Left renal cortex interstitium (tissue), 4 donors: Measurements from ENCODE around the gene C1QTNF12. TPM values are rescaled to one million over a fixed set of nuclear protein-coding genes. Genes with fewer than 3 reads are reported as not detected.
"Not testable (repeated sequence)": the region's sequence is repeated elsewhere in the genome, so short reads cannot be mapped to it uniquely, and the experiment has no call there.

Experiments used
- DNase-seq, 4 donors: peaks; one replicate each; pipeline ENCODE4 v3.0.0-alpha.2; 2013; ENCODE audit warnings: low read depth in 4 of 4, low spot score in 2 of 4, missing footprints in 1 of 4
- polyA plus RNA-seq, 4 donors: library from polyadenylated mRNA; unstranded; fragments of 120-200 nt; gene quantifications; one replicate each; pipeline ENCODE4 v1.2.1, GENCODE V29; 2013; ENCODE audit not compliant: insufficient read length in 4 of 4

C1QTNF12 gene
- polyA plus RNA-seq, 4 donors: 7.2 to 17.3 (median 14.9) TPM

DNA sequence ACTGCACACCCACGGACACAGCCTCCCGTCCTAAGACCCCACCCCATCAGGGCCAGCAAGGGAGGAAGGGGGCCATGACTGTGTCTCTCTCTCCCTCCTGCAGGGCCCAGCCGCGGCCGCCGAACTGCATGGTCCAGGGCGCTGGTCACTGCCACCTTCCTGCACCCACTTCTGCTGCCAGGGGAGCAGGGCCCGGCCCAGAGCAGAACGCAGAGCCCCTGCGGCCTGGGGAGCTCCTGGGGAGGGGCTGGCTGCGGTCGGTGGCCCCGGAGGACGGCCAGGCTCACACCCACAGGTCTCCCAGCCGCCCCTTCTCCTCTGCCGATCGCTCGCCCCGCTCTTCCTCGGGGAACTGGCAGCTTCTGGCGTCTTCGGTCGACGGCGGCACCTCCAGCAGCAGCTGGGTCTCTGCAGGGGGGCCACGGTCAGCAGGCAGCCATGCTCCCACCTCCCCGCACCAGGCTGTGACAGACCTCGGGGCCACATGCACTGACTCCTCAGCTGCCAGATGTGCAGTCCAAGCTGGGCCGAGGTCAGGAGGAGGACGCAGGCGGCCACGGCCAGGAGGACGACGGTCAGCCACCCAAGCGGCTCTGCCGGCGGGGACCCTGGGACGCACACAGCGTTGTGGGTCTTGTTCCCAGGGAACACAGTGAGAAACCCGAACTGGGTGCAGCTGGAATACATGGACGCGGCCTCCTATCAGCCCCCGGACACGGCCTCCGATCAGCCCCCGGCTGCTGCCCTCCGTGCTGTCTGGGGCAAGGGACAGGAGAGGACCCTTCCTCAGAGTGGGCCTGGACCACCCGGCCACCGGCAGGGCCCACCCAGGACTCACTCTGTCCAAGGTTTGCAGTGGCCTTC is 42.7 kb downstream of the C1QTNF12 start:
- DNase-seq: no peak

DNA sequence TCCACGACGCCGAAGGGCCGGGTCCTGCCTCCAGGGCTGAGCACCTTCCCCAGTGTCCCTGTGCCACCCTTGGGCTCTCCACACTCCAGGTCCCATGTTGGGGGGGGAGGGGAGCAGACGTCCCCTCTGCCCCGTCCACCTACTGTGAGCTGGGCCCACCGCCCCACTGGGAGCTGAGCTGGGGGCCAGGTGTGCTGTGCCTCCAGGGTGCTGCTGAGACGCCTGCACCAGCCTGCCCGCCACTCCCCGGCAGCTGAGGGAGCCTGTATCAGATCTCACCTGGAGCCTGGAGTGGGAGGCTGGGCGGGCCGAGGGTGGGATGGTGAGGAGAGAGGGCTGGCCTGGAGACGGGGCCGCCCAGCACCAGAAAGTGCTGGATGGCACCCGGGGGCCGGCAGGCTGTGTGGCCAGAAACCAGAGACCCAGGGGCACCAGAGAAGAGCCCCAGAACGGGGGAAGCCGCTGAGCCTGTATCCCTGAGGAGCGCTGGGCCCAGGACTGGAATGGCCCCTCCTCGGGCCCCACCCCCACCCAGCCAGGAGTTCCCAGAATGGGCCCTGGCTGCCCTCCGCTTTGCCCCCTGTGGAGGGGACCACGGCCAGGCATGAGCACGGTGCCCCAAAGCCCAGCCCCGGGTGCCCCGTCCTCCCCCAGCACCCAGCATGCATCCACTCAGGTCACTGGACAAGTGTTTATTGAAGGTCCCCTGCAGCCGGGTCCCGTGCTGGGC is 43.5 kb downstream of the C1QTNF12 start:
- DNase-seq: no peak

DNA sequence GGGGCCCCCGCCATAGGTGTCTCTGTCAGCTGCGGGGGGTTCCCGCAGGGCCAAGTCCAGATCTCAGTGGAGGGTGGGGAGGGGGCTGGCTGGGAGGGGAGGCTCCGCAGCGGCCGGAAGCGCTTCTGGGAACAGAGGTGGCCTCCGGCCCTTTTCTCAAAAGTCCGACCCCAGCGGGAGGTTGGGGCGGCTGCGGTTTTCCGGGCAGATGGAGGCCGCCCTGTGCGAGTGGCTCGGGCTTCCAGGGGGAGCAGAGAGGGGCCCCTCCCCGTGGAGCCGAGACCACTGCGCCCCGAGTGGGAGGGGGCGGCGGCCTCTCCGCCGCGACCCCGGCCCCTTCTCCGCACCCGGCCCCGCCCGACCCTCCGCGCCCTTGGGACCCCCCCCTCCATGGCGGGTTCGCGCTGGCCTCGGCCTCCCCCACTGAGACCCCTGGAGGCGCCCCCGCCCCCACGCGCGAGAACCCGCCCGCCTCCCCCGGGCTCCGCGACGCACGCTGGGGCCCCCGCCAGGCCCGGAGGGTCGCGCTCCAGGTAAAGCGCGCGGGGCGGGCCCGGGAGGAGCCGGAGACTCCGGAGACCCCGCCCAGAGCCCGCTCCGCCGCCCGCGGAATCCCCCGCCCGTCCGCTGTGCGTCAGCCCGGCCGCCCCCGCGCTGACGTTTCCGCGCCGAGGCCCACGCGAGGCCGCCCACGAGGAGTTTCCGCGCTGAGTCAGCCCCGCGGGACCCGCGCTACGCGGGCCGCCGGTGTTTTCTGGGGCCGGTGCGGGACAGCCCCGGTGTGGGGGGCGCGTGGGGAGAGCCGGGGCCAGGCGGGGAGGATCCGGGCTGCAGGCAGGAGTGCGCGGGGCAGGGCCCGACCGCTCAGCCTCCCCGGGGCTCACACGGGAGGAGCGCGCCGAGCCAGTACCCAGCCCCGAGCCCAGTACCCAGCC is 45.4 kb downstream of the C1QTNF12 start:
- DNase-seq: no peak

DNA sequence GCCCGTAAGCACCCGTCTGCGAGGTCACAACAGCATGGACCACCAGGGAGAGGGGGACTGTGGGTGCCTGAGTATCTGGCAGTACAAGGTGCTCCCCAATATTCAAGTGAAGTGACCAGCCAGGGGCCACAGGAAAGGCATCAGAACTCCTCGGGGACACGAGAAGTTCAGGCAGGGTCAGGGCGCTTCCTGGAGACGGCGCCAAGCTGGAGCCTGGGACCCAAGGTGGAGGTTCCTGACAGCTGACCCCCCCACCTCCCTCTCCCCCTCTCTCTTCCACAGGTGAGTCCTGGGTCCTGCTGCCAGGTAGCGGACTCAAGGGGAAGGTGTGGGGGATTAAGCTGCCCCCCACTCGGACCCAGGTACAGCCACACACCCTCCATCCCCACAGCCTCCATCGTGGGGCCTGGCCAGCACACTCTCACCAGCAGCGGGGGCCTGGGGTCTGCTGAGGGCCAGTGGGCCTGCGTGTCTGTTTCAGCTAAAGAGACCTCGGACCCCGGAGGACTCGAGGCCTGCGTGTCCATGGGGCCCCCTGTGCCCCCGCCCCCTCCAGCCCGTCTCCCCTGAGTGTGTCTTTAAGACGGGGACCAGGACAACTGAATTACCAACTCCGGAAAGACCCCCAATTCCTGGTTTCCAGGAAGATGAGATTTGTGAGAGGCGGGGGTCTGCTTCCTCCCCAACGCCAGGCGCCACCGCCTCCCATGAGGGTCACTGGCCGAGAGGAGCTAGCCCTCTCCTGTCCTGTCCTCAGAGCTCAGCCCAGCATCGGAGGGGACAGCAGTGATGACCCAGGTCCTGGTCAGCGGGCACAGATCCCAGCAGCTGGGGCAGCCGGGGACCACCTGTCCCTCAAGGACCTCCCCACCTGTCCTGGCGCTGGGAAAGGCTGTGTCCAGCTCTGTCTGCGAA is 46.3 kb downstream of the C1QTNF12 start:
- no peak for DNase-seq

DNA sequence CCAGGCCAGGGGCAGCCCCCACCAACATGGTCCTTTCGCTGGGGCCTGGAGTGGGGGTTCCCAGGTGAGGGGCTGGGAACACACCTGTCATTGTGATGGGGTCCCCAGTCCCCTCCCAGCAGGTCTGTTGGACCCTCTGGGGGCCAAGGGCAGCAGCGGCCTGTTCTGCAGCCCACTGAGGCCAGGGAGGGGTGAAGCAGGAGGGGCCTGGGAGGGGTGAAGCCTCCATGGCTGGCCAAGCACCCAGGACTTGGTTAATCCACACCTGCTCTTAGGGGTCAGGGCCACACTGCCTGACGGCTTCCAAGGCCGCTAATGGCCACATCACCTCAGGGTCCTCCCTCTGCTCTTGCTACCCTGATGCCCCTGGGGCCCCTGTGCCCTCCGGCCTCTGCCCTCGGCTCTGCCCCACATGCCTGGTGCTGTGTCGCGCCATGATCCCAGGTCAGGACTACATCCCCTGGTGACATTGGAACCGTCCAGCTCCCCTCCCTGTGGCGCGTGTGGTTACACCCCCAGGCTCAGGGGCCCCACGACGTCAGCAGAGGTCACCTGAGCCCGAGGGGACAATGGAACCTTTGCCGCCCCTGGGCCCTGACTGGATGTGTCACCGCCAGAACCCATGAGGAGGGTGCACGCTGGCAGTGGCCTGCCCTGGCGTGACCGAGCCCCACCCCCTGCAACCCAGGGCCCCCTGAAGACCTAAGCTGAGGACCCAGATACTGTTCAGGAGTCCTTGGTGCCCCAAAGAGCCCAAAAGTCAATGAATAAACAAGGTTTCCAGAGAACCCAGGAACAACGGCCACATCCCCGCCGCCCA is 47.2 kb downstream of the C1QTNF12 start:
- DNase-seq: no peak

DNA sequence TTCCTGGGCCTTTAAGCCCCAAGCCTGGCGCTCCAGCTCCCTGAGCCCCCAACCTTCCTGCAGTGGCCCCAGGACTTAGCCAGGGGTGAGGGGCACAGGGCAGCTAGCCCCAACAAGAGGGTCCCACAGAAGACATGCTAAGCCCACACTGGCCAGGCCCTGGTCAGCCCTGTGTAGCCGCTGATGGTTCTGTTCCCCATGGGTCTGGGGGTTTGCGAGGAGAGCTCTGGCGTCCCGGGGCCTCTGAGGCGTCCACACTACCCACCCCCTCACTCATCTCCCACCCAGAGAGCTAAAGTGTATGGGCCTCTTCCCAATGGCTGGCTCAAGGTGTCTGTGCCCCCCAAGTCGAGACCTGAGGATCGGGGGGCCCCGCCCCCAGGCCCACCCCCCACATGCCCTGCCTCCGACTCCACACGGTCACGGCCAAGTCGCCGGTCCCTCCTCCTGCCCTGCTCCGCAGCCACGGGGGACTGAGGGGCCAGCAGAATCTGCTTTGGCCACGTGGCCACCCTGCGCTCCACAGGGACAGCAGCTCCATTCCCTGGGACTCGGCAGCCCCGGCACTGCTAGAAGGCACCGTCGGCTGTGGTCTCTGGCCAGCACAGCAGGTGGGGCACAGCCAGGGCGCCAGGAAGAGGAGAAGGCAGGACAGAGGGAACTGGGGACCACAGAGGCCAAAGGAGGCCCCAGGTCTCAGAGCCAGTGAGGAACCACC is 47.9 kb downstream of the C1QTNF12 start:
- no peak for DNase-seq

DNA sequence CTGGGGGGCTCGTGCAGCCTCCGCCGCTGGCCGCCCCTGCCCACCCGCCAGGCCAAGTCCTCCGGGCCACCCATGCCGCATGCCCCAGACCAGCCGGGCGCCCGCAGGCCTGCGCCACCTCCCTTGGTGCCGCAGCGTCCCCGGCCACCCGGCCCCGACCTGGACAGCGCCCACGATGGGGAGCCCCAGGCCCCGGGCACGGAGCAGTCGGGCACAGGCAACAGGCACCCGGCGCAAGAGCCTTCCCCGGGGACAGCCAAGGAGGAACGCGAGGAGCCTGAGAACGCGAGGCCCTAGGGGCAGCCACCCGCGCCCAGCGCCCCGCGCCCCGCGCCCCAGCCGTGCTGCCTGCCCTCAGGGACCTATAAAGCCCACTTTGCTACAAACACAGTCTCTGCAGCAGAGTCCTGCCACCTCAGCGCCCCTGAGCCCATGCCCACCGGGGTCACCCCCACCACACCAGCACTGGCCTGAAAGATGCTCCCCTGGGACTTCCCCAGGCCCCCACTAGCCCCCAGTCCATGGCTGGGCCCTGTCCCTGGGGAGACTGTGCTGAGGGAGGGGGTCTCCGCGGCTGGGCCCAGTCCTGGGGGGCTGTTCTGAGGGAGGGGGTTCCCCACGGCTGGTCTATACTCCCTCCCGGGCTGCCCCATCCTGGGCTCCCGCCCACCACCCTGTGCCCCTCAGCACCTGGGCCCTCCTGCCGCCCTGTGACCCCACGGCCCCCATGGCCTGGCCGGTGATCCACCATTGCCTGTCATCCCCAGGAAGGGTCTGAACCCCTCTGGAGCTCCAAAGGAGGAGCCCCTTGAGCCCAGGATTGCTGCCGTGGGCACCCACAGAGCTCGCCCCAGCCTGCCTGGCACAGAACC is 48.7 kb downstream of the C1QTNF12 start:
- DNase-seq: no peak

DNA sequence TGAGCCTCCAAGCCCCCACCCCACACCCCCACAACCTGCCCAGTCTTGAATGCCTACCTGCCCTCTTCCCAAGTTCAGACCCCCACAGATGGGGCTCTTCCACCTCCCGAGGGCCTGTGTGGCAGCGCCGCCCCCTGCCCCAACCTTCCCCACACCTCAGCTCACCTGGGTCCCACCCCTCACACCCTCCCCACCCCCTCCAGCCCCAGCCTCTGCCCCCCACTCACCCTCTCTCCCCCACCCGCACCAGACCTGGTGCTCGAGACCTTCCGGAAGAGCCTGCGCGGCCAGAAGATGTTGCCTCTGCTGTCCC is 49.4 kb downstream of the C1QTNF12 start:
- DNase-seq: no peak

DNA sequence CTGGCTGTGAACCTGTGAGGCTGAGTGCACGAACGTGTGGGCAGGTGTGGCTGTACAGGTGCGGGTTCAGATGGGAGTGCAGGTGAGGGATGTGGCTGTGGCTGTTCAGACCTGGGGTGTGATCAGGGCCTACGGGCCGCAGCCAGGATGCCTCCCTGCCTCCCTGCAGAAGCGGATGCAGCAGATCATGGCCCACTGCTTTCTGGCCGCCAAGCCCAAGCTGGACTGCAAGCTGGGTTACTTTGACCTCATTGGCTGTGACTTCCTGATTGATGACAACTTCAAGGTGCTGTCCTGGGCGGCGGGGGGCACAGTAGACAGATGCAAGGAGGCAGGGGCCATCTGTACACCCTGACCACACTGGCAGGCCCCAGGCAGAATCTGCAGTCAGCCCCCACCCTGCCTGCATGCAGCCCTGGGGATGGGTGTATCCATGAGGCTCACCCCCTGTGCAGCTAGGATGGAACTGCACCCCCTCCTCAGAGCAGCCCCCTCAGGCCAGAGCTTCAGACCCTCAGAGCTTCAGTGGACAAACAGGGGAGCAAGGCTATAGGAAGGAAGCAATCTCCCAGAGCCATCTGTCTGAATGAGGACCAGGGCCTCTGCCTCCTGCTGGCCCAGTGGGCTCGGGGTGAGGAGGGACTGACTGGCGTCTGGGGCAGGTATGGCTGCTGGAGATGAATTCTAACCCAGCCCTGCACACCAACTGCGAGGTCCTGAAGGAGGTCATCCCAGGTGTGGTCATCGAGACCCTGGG is 49.9 kb downstream of the C1QTNF12 start:
- no peak for DNase-seq

DNA sequence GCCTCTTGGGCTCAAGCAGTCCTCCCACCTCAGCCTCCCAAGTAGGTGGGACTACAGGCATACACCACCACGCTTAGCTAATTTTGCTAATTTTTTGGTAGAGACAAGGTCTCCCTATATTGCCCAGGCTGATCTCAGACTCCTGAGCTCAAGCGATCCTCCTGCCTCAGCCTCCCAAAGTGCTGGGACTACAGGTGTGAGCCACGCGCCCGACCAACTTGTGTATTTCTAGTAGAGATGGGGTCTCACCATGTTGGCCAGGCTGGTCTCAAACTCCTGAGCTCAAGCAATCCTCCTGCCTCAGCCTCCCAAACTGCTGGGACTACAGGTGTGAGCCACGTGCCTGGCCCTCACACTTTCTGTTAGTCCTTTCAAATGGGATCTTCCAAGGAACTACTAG is 50.8 kb downstream of the C1QTNF12 start:
- DNase-seq: not testable (repeated sequence)

DNA sequence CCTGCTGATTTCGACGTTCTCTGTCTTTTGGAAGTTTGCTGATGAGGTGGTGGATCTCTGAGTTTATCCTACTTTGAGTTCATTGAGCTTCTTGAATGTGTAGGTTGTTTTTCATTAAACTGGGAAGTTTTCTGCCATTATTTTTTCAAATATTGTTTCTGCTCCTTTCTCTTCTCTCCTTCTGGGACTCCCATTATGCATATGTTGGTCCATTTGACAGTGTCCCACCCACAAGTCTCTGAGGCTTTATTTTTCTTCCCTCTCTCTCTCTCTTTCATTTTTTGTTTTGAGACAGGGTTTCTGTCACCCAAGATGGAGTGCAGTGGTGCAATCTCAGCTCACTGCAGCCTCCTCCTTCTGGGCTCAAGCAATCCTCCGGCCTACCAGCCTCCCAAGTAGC is 51.8 kb downstream of the C1QTNF12 start:
- DNase-seq: no peak

Other genes with a start within 250 kb of the C1QTNF12 start
- 10 to 100 TPM; 15.9 to 41.0 (median 35.2) TPM for gene HES4, start 246.6 kb downstream of the C1QTNF12 start, polyA plus RNA-seq
- 10 to 100 TPM; 12.8 to 19.8 (median 16.2) TPM for gene ISG15, start 233.2 kb downstream of the C1QTNF12 start, polyA plus RNA-seq
- gene AGRN, start 226.6 kb downstream of the C1QTNF12 start, polyA plus RNA-seq: 100 to 1,000 TPM; 176 to 318 (median 282) TPM
- gene RNF223, start 172.4 kb downstream of the C1QTNF12 start, polyA plus RNA-seq: under 1 TPM; 0.32 to 0.78 (median 0.69) TPM
- 10 to 100 TPM in 3 of 4 donors, 1 to 10 TPM in 1; 5.5 to 24.1 (median 14.1) TPM for gene C1orf159, start 130.6 kb downstream of the C1QTNF12 start, polyA plus RNA-seq
- gene TTLL10, start 72.8 kb downstream of the C1QTNF12 start, polyA plus RNA-seq: 1 to 10 TPM in 1 of 4 donors, under 1 TPM in 3; 0.41 to 1.1 (median 0.63) TPM
- gene TNFRSF18, start 40.1 kb downstream of the C1QTNF12 start, polyA plus RNA-seq: under 1 TPM; 0.29 to 0.79 (median 0.53) TPM
- 1 to 10 TPM; 1.7 to 3.1 (median 2.0) TPM for gene TNFRSF4, start 32.6 kb downstream of the C1QTNF12 start, polyA plus RNA-seq
- 100 to 1,000 TPM; 115 to 144 (median 130) TPM for gene SDF4, start 14.7 kb downstream of the C1QTNF12 start, polyA plus RNA-seq
- 10 to 100 TPM; 19.8 to 24.4 (median 21.4) TPM for gene B3GALT6, start 14.5 kb downstream of the C1QTNF12 start, polyA plus RNA-seq
- gene UBE2J2, start 27.1 kb upstream of the C1QTNF12 start, polyA plus RNA-seq: 10 to 100 TPM; 40.9 to 68.6 (median 58.4) TPM
- gene SCNN1D, start 33.7 kb upstream of the C1QTNF12 start, polyA plus RNA-seq: 10 to 100 TPM in 1 of 4 donors, 1 to 10 TPM in 3; 2.4 to 10.2 (median 6.9) TPM
- 10 to 100 TPM; 14.9 to 45.2 (median 33.0) TPM for gene ACAP3, start 61.2 kb upstream of the C1QTNF12 start, polyA plus RNA-seq
- 10 to 100 TPM in 2 of 4 donors, 1 to 10 TPM in 2; 7.3 to 12.4 (median 10.7) TPM for gene PUSL1, start 61.9 kb upstream of the C1QTNF12 start, polyA plus RNA-seq
- 100 to 1,000 TPM in 3 of 4 donors, 10 to 100 TPM in 1; 94.8 to 169 (median 129) TPM for gene INTS11, start 77.9 kb upstream of the C1QTNF12 start, polyA plus RNA-seq
- 10 to 100 TPM; 12.4 to 21.1 (median 17.3) TPM for gene CPTP, start 78.1 kb upstream of the C1QTNF12 start, polyA plus RNA-seq
- gene TAS1R3, start 84.6 kb upstream of the C1QTNF12 start, polyA plus RNA-seq: under 1 TPM; 0.28 to 0.70 (median 0.45) TPM
- gene DVL1, start 102.7 kb upstream of the C1QTNF12 start, polyA plus RNA-seq: 10 to 100 TPM; 24.6 to 52.2 (median 45.6) TPM
- gene MXRA8, start 111.8 kb upstream of the C1QTNF12 start, polyA plus RNA-seq: 100 to 1,000 TPM; 164 to 219 (median 209) TPM
- gene AURKAIP1, start 128.5 kb upstream of the C1QTNF12 start, polyA plus RNA-seq: 100 to 1,000 TPM in 1 of 4 donors, 10 to 100 TPM in 3; 64.4 to 107 (median 84.7) TPM
- 100 to 1,000 TPM; 178 to 392 (median 277) TPM for gene CCNL2, start 152.6 kb upstream of the C1QTNF12 start, polyA plus RNA-seq
- gene MRPL20, start 160.6 kb upstream of the C1QTNF12 start, polyA plus RNA-seq: 100 to 1,000 TPM; 111 to 143 (median 117) TPM
- gene ANKRD65, start 174.6 kb upstream of the C1QTNF12 start, polyA plus RNA-seq: 10 to 100 TPM in 3 of 4 donors, 1 to 10 TPM in 1; 5.1 to 27.6 (median 12.1) TPM
- 100 to 1,000 TPM in 1 of 4 donors, 10 to 100 TPM in 3; 48.3 to 104 (median 66.7) TPM for gene VWA1, start 189.0 kb upstream of the C1QTNF12 start, polyA plus RNA-seq
- 1 to 10 TPM; 2.6 to 3.7 (median 2.9) TPM for gene ATAD3C, start 203.0 kb upstream of the C1QTNF12 start, polyA plus RNA-seq
- 10 to 100 TPM in 3 of 4 donors, 1 to 10 TPM in 1; 9.4 to 29.9 (median 20.5) TPM for gene ATAD3B, start 225.0 kb upstream of the C1QTNF12 start, polyA plus RNA-seq